Stimulated activated effector memory CD8-positive, alpha-beta T cell treated with anti-CD3 and anti-CD28 coated beads, Interleukin-12 subunit alpha, Interleukin-12 subunit beta, amount 100 ng/mL, for 72 hours (primary cell): ENCODE measurements around the gene DNAH6.
"Not testable (repeated sequence)": the region's sequence is repeated elsewhere in the genome, so short reads cannot be mapped to it uniquely, and the experiment has no call there.

ENCODE experiments used
- ATAC-seq: fragments of 150-1000 bp; cut with Tn5 transposase; 2 replicates; pipeline ENCODE4 v1.10.0; 2021
- DNase-seq, 2 donors: peaks; one replicate each; pipeline ENCODE4 v3.0.0; 2021 to 2022; ENCODE audit warnings: low spot score in 2 of 2
- H3K27ac Mint-ChIP-seq: one replicate; pipeline ENCODE4 v1.8.0; 2022; ENCODE audit warnings: mild to moderate bottlenecking, mixed read lengths
- H3K36me3 Mint-ChIP-seq: one replicate; pipeline ENCODE4 v1.8.0; 2022; ENCODE audit warnings: mild to moderate bottlenecking, mixed read lengths
- H3K4me1 Mint-ChIP-seq: one replicate; pipeline ENCODE4 v1.8.0; 2022; ENCODE audit warnings: mixed read lengths
- H3K4me3 Mint-ChIP-seq: one replicate; pipeline ENCODE4 v1.8.0; 2022; ENCODE audit warnings: mild to moderate bottlenecking, mixed read lengths
- H3K9me3 Mint-ChIP-seq: one replicate; pipeline ENCODE4 v1.8.0; 2022; ENCODE audit warnings: mixed read lengths

Gene DNAH6

GRCh38 chr2:84516234-84516986, at the start of gene DNAH6:
TSS of gene DNAH6 (plus strand) at chr2:84516498. CDS start at chr2:84517827, 1,329 bp downstream.
- Mint-ChIP-seq H3K4me1 (peaks cover 12% of the 10 kb centered on the region), H3K4me3 (peak within 1 kb of the TSS; percentile 69), H3K9me3 (peaks cover 6% of the 10 kb centered on the region), H3K36me3 (no peaks in the 10 kb centered on the region), H3K27ac (peak within 1 kb of the TSS; percentile 74)
- DNase-seq = peak; percentile 43 to 80
- peak; percentile 100 for ATAC-seq

- ATAC-seq (no peak), DNase-seq (no peak)
- Mint-ChIP-seq H3K4me3 (no peak overlapping the region), H3K9me3 (peaks cover 2% of the 10 kb centered on the region), H3K27ac (no peak overlapping the region), H3K36me3 (no peaks in the 10 kb centered on the region), H3K4me1 (no peaks in the 10 kb centered on the region)
Measured at GRCh38 chr2:84467389-84467788, 48.9 kb upstream of the DNAH6 start.

GRCh38 chr2:84472423-84472822, 43.9 kb upstream of the DNAH6 start:
- H3K4me1 Mint-ChIP-seq, H3K9me3 Mint-ChIP-seq, DNase-seq: not testable (repeated sequence)

GRCh38 chr2:84472856-84473565, 43.3 kb upstream of the DNAH6 start:
- no peak overlapping the region for H3K4me3 Mint-ChIP-seq
- H3K36me3 Mint-ChIP-seq = no peaks in the 10 kb centered on the region
- H3K4me1 Mint-ChIP-seq = no peaks in the 10 kb centered on the region
- DNase-seq (no peak), ATAC-seq (no peak)
- H3K9me3 Mint-ChIP-seq = peaks cover 11% of the 10 kb centered on the region
- H3K27ac Mint-ChIP-seq = no peak overlapping the region

More at GRCh38 chr2:84472423-84472822, 43.9 kb upstream of the DNAH6 start:
- not testable (repeated sequence) for ATAC-seq, H3K4me3 Mint-ChIP-seq, H3K27ac Mint-ChIP-seq, H3K36me3 Mint-ChIP-seq

- H3K36me3 Mint-ChIP-seq = no peaks in the 10 kb centered on the region
- DNase-seq = no peak
Measured at GRCh38 chr2:84474176-84474575, 42.1 kb upstream of the DNAH6 start.

GRCh38 chr2:84477886-84478285, 38.4 kb upstream of the DNAH6 start:
- DNase-seq (no peak), ATAC-seq (no peak)
- H3K36me3 Mint-ChIP-seq = no peaks in the 10 kb centered on the region
- peaks cover 8% of the 10 kb centered on the region for H3K9me3 Mint-ChIP-seq
- H3K4me3 Mint-ChIP-seq = no peak overlapping the region
- H3K27ac Mint-ChIP-seq = no peak overlapping the region
- H3K4me1 Mint-ChIP-seq = peaks cover 11% of the 10 kb centered on the region

More at GRCh38 chr2:84474176-84474575, 42.1 kb upstream of the DNAH6 start:
- Mint-ChIP-seq H3K4me3 (no peak overlapping the region), H3K9me3 (peaks cover 11% of the 10 kb centered on the region), H3K4me1 (no peaks in the 10 kb centered on the region), H3K27ac (no peak overlapping the region)
- no peak for ATAC-seq

- Mint-ChIP-seq H3K4me3 (no peak overlapping the region), H3K9me3 (peaks cover 8% of the 10 kb centered on the region), H3K36me3 (no peaks in the 10 kb centered on the region), H3K27ac (no peak overlapping the region), H3K4me1 (peaks cover 11% of the 10 kb centered on the region)
- ATAC-seq = no peak
- DNase-seq = no peak
Measured at GRCh38 chr2:84478867-84479266, 37.4 kb upstream of the DNAH6 start.

GRCh38 chr2:84481702-84482101, 34.6 kb upstream of the DNAH6 start:
- DNase-seq = no peak
- H3K4me3 Mint-ChIP-seq = no peak overlapping the region
- H3K9me3 Mint-ChIP-seq = peaks cover 4% of the 10 kb centered on the region
- H3K4me1 Mint-ChIP-seq = peaks cover 11% of the 10 kb centered on the region
- peak; percentile 92 for ATAC-seq
- H3K27ac Mint-ChIP-seq = peak overlapping the region; percentile 70
- no peaks in the 10 kb centered on the region for H3K36me3 Mint-ChIP-seq

- no peak for DNase-seq
- Mint-ChIP-seq H3K27ac (no peak overlapping the region), H3K36me3 (no peaks in the 10 kb centered on the region), H3K4me3 (no peak overlapping the region), H3K4me1 (peaks cover 11% of the 10 kb centered on the region), H3K9me3 (peaks cover under 1% of the 10 kb centered on the region)
- ATAC-seq = no peak
Measured at GRCh38 chr2:84482603-84483002, 33.7 kb upstream of the DNAH6 start.

- H3K4me1 Mint-ChIP-seq = peaks cover 11% of the 10 kb centered on the region
- ATAC-seq (no peak), DNase-seq (no peak)
- H3K4me3 Mint-ChIP-seq = no peak overlapping the region
- no peaks in the 10 kb centered on the region for H3K9me3 Mint-ChIP-seq
- no peaks in the 10 kb centered on the region for H3K36me3 Mint-ChIP-seq
- H3K27ac Mint-ChIP-seq = no peak overlapping the region
Measured at GRCh38 chr2:84483320-84483719, 33.0 kb upstream of the DNAH6 start.

- Mint-ChIP-seq H3K27ac (no peak overlapping the region), H3K9me3 (no peaks in the 10 kb centered on the region), H3K4me1 (peaks cover 6% of the 10 kb centered on the region), H3K36me3 (no peaks in the 10 kb centered on the region), H3K4me3 (no peak overlapping the region)
- ATAC-seq (no peak), DNase-seq (no peak)
Measured at GRCh38 chr2:84486441-84487115, 29.7 kb upstream of the DNAH6 start.

- ATAC-seq (no peak), DNase-seq (no peak)
- Mint-ChIP-seq H3K27ac (no peak overlapping the region), H3K36me3 (no peaks in the 10 kb centered on the region), H3K4me1 (no peaks in the 10 kb centered on the region), H3K9me3 (no peaks in the 10 kb centered on the region), H3K4me3 (no peak overlapping the region)
Measured at GRCh38 chr2:84487298-84487996, 28.9 kb upstream of the DNAH6 start.

GRCh38 chr2:84491256-84491655, 25.0 kb upstream of the DNAH6 start:
- no peaks in the 10 kb centered on the region for H3K4me1 Mint-ChIP-seq
- H3K27ac Mint-ChIP-seq = no peak overlapping the region
- ATAC-seq (no peak), DNase-seq (no peak)
- H3K9me3 Mint-ChIP-seq = no peaks in the 10 kb centered on the region
- H3K36me3 Mint-ChIP-seq = no peaks in the 10 kb centered on the region
- H3K4me3 Mint-ChIP-seq = no peak overlapping the region

- ATAC-seq (no peak), DNase-seq (no peak)
- no peak overlapping the region for H3K27ac Mint-ChIP-seq
- H3K4me1 Mint-ChIP-seq = no peaks in the 10 kb centered on the region
- H3K4me3 Mint-ChIP-seq = no peak overlapping the region
- H3K9me3 Mint-ChIP-seq = no peaks in the 10 kb centered on the region
- H3K36me3 Mint-ChIP-seq = no peaks in the 10 kb centered on the region
Measured at GRCh38 chr2:84491741-84492140, 24.6 kb upstream of the DNAH6 start.

- DNase-seq (no peak), ATAC-seq (no peak)
- no peaks in the 10 kb centered on the region for H3K36me3 Mint-ChIP-seq
- H3K9me3 Mint-ChIP-seq = no peaks in the 10 kb centered on the region
- H3K27ac Mint-ChIP-seq = no peak overlapping the region
- no peak overlapping the region for H3K4me3 Mint-ChIP-seq
- no peaks in the 10 kb centered on the region for H3K4me1 Mint-ChIP-seq
Measured at GRCh38 chr2:84492571-84492970, 23.7 kb upstream of the DNAH6 start.
